Ramos (cell line): Measurements from ENCODE around the gene NEB.

ENCODE experiments used
- in situ Hi-C: fragments of 300-500 bp; cut with MboI; formaldehyde crosslinking; loops from one replicate; pipeline ENCODE4 v1.14.3; 2022; ENCODE audit warnings: low sequenced_read_pairs; ENCODE audit not compliant: unreplicated experiment

The NEB gene

GRCh38 chr2:151733771-151734672, at the start of gene NEB:
Gene NEB, minus strand, starts transcription at chr2:151734476. Its CDS starts 1,320 bp downstream, at chr2:151733156.
- in situ Hi-C loops: no loop called here

- in situ Hi-C loops: no loop called here
Observed at GRCh38 chr2:151783133-151783520, 48.9 kb upstream of the NEB start.

DNA sequence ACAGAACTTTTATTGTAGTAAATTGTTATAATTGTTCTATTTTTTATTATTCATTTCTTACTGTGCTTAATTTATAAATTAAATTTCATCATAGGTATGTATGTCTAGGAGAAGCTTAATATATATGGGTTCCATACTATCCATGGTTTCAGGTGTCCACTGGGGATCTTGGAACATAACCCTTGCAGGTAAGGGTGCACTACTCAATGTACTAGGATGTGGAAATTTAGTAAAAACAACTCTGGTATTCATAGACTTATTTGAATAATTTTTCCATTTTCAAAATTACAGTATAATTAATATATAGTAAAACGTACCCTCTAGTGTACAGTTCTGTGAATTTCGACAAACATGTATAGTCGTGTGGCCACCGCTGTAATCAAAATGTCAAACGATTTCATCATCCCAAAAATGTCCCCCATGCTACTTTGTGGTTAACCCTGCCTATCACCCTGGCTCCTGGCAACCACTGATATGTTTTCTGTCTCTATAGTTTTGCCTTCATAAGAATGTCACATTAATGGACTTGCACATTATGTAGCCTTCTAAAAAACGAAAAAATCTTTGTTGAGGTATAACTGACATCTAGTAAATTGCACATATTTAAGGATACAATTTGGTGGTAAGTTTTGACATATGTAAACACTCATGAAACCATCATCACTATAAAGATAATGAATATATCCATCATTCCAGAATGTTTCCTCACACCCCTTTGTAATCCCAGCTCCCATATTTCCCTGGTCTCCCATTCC, 48.3 kb upstream of the NEB start:
- in situ Hi-C loops: no loop called here

DNA sequence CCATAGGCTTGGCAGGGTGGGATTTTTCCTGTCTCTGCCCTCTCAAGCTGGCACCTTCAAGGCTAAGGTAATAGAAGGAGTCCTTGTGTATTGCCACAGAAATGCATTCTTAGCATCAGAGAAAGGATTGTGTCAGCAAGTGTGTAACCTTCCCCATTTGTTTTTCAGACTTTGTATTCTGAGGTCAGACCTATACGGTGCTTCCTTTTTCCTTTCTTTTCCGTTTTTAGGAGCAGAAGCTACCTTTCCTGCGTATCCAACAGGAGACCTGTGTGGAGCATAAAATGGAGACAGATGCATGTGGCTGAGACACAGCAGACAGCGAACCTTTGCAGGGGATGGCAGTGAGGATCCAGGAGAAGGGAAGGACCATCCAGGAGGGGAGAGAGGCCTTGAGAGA, 47.4 kb upstream of the NEB start:
- in situ Hi-C loops: no loop called here

- in situ Hi-C loops: no loop called here
Observed at GRCh38 chr2:151780938-151781337, 46.7 kb upstream of the NEB start.

- in situ Hi-C loops: no loop called here
Observed at GRCh38 chr2:151777935-151778334, 43.7 kb upstream of the NEB start.

- in situ Hi-C loops: no loop called here
Observed at GRCh38 chr2:151777487-151777886, 43.2 kb upstream of the NEB start.

DNA sequence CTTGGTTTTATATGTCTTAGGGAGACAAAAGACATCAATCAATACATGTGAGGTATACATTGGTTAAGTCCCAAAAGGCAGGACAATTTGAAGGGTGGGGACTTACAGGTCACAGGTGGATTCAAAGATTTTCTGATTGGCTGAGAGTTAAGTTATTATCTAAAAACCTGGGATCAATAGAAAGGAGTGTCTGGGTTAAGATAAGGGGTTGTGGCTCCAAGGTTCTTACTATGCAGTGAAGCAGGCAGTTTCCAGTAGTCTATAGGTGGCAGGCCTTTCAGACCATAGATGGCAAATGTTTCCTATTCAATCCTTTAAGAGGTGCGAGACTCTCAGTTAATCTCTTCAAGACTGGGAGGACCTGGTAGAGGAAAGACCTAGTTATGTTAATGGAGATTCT, 42.1 kb upstream of the NEB start:
- in situ Hi-C loops: no loop called here

DNA sequence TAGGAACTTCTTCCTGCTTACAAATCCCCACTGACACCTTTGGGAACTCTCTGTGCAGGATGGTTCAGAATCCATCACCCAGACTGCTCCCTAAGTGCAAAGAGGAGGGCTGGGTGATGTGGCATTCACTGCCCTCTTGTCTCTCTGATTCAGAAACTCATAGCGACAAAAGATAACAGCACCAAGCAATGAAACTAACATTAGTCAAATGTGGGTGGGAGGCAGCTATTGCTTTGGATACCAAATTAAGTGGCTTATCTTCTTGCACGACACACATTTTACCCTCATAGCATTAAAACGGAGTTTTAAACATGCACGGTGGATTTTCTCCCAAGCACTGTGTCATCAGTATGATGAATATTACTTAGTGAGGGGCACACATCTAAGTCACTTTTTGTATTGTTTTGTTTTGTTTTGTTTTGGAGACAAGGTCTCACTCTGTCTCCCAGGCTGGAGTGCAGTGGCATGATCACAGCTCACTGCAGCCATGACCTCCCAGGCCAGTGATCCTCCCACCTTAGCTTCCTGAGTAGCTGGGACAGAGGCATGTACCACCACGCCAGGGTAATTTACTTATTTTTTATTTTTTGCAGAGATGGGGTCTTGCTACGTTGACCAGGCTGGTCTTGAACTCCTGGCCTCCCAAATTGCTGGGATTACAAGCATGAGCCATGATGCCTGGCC, 40.9 kb upstream of the NEB start:
- in situ Hi-C loops: no loop called here

DNA sequence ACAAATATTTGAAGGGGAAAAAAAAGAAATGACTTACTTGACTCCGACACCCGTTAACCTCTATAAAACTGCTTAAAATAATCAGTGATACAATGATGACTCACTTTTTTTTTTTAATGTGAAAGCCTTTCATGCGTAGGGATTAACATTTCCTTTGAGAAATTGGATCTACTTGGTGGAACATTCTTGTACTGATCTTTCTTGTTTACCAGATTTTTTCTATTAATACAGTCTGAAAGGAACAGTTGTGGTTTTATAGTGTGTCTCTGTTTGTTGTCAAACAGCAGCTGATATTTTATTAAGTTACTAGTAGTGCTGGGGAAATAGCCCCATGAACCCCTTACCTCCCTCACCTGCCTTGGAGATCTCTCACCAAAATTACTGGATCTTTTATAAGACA, 40.2 kb upstream of the NEB start:
- in situ Hi-C loops: no loop called here

DNA sequence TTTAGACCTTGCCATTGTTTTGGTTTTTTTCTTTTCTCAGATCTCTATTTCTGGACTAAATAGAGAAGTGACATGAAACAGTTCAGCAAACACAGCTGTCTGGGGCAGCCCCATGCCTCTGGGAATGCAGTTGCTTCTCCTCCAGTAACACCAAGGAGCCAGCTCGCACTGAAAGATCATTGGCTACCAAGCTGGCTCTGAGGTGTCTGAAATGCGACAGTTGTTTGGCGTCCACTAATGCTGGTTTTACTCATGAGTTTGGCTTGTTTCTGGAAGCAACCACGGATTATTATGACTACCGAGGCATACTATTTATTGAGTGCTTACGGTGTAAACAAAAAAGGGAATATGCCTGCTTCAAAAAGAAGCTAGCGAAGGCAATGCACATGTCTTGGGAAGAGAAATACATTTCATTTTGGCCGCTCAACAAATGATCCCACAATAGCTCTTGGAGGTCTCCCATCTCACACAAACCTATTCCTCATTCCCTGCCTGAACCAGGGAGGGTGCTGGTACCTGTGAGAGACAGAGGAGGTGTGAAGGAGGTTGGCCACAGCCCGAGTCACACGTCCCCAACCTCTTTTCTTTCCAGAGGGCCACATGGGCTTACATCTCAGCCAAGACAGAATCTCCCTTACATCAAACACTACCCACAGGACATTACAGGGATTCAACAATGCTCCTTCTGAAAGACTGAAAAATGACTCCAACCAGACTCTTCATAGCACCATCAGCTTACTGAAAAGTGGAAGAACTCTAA, 37.5 kb upstream of the NEB start:
- in situ Hi-C loops: no loop called here

- in situ Hi-C loops: no loop called here
Observed at GRCh38 chr2:151770995-151771394, 36.7 kb upstream of the NEB start.

DNA sequence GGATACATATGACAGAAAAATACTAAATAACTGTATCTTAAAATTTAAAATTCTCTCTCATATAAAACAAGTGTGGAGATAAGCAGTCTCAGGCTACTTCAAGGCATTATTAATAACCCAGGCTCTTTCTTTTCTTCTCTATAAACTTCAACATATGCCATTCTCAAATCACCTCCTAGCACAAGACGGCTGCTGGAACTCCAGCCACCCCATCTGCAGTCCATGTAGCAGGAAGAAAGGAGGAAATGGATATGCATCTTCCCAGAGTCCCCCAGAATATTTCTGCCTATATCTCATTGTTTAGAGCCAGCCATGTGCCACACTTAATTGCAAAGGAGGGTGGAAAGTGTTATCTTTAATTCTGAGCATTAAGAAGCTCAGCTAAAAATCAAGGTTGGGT, 35.3 kb upstream of the NEB start:
- in situ Hi-C loops: no loop called here

DNA sequence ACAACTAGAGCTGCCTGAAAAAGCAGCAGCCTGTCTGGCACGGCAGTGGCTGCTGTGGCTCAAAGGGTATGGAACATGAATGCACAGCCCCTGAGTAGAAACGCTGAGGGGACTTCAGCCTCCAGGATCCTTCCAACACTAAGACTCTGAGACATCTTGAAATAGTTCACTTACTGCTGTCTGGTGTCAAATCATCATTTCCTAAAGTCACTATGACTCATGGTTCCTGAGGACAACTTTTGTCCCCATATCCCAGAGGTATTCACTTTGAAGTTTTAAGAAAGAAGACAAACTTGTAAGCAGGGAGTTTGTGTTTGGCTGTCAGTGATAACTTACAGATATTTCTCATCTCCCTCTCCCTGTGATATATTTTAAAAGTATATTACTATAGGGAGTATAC, 33.3 kb upstream of the NEB start:
- in situ Hi-C loops: no loop called here

GRCh38 chr2:151766437-151767153, 32.3 kb upstream of the NEB start:
- in situ Hi-C loops: no loop called here

DNA sequence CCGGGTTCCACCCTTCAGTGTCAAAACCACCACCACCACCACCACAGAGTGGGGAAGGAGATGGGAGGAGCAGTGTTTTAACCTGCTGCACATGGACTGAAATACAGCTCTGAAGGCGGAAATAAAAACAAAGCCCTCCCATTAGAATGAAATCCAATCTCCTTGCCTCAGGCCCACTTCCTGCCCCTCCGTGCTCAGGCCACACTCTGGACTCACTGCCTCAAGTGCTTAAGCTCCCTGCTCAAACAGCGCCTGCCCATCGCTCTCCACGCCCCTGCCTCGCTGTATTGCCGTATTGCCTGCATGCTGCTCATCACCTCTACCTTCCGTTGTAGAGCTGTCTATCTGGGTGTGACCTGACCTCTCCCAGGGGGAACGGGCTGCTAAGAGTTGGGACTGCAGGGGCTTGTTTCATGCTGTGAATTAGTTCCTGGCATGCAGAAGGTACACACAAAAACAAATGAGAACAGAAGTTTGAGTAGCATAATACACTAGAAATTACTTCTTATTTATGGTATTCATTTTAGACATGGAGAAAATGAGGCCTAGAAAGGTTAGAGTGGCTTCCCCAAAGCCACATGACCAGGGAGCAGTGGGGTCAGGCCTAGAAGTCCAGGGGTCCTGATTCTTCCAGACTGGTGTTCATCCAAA, 31.6 kb upstream of the NEB start:
- in situ Hi-C loops: no loop called here

- in situ Hi-C loops: no loop called here
Observed at GRCh38 chr2:151762694-151763093, 28.4 kb upstream of the NEB start.

GRCh38 chr2:151761687-151762086, 27.4 kb upstream of the NEB start:
- in situ Hi-C loops: no loop called here

- in situ Hi-C loops: no loop called here
Observed at GRCh38 chr2:151761193-151761592, 26.9 kb upstream of the NEB start.
